Subcutaneous abdominal adipose tissue (tissue), 5 donors: ENCODE measurements around the gene AEBP1.

Experiments used
- H3K27ac ChIP-seq: one replicate; pipeline ENCODE4 v1.7.0; 2013; ENCODE audit warnings: low read depth, mild to moderate bottlenecking, inconsistent platforms, low read length, moderate library complexity
- H3K27me3 ChIP-seq, 5 donors: one replicate each; pipeline ENCODE4 v1.7.0; 2013; ENCODE audit warnings: low read length in 5 of 5, inconsistent platforms in 1 of 5; ENCODE audit not compliant: control insufficient read depth in 5 of 5, insufficient read depth in 4 of 5
- H3K36me3 ChIP-seq, 5 donors: one replicate each; pipeline ENCODE4 v1.7.0; 2013; ENCODE audit warnings: low read length in 5 of 5; ENCODE audit not compliant: control insufficient read depth in 5 of 5, insufficient read depth in 5 of 5
- H3K4me1 ChIP-seq, 5 donors: one replicate each; pipeline ENCODE4 v1.7.0; 2013; ENCODE audit warnings: low read length in 5 of 5, mild to moderate bottlenecking in 3 of 5, moderate library complexity in 1 of 5; ENCODE audit not compliant: control insufficient read depth in 5 of 5, insufficient read depth in 5 of 5
- H3K4me3 ChIP-seq, 5 donors: one replicate each; pipeline ENCODE4 v1.7.0; 2013; ENCODE audit warnings: low read length in 5 of 5, low read depth in 1 of 5
- H3K9ac ChIP-seq, 5 donors: one replicate each; pipeline ENCODE4 v1.7.0; 2013; ENCODE audit warnings: low read length in 5 of 5, mild to moderate bottlenecking in 4 of 5, moderate library complexity in 3 of 5
- H3K9me3 ChIP-seq, 5 donors: one replicate each; pipeline ENCODE4 v1.7.0; 2013; ENCODE audit warnings: low read length in 5 of 5; ENCODE audit not compliant: control insufficient read depth in 5 of 5
- donor health status: healthy.
- donor health status: healthy.
- donor health status: healthy.
- donor health status: healthy.
- donor health status: healthy.

Gene AEBP1

DNA sequence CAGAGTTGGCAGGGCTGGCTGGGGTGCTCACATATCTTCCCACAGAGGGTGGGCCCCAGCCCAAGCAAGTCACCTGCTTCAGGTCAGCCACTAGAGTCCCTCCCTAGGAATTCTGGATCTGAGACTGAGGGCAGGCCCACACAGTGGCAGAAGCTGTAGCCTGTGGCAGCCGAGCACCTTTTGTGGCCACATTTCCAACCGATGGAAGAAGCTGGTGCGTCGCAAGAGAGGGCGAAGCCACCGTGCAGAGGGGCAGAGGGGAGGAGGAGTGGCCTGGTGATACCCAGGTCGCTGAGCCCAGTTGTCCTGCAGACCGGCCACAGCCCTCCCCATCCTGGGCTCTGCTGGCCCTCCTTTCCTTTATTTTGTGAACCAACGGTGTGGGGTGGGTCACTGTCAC, 27.1 kb upstream of the AEBP1 start:
- Histone ChIP-seq H3K9ac (no peak overlapping the region), H3K4me1 (peaks cover 0 to 50% (median 30%) of the 10 kb centered on the region in 5 donors), H3K27ac (no peak overlapping the region)

GRCh38 chr7:44077681-44078091, 26.5 kb upstream of the AEBP1 start:
- Histone ChIP-seq H3K27me3 (no peaks in the 10 kb centered on the region), H3K27ac (no peak overlapping the region), H3K9ac (peak overlapping the region in 1 of 5 donors; percentile 26), H3K4me1 (peaks cover 0 to 45% (median 25%) of the 10 kb centered on the region in 5 donors), H3K36me3 (peaks cover 3 to 82% (median 75%) of the 10 kb centered on the region in 5 donors), H3K4me3 (no peak overlapping the region), H3K9me3 (no peaks in the 10 kb centered on the region)

More for the DNA sequence above, 27.1 kb upstream of the AEBP1 start:
- Histone ChIP-seq H3K9me3 (no peaks in the 10 kb centered on the region), H3K4me3 (no peak overlapping the region), H3K36me3 (peaks cover 3 to 84% (median 77%) of the 10 kb centered on the region in 5 donors), H3K27me3 (no peaks in the 10 kb centered on the region)

GRCh38 chr7:44078521-44078920, 25.6 kb upstream of the AEBP1 start:
- Histone ChIP-seq H3K9ac (no peak overlapping the region), H3K27ac (no peak overlapping the region), H3K9me3 (no peaks in the 10 kb centered on the region), H3K36me3 (peaks cover 3 to 74% (median 67%) of the 10 kb centered on the region in 5 donors), H3K27me3 (no peaks in the 10 kb centered on the region), H3K4me1 (peaks cover 0 to 43% (median 25%) of the 10 kb centered on the region in 5 donors), H3K4me3 (no peak overlapping the region)

GRCh38 chr7:44079331-44080021, 24.7 kb upstream of the AEBP1 start:
- Histone ChIP-seq H3K36me3 (peaks cover 3 to 64% (median 60%) of the 10 kb centered on the region in 5 donors), H3K4me3 (no peak overlapping the region), H3K4me1 (peaks cover 1 to 43% (median 29%) of the 10 kb centered on the region in 5 donors), H3K27ac (no peak overlapping the region), H3K9ac (no peak overlapping the region), H3K9me3 (no peaks in the 10 kb centered on the region), H3K27me3 (no peaks in the 10 kb centered on the region)

DNA sequence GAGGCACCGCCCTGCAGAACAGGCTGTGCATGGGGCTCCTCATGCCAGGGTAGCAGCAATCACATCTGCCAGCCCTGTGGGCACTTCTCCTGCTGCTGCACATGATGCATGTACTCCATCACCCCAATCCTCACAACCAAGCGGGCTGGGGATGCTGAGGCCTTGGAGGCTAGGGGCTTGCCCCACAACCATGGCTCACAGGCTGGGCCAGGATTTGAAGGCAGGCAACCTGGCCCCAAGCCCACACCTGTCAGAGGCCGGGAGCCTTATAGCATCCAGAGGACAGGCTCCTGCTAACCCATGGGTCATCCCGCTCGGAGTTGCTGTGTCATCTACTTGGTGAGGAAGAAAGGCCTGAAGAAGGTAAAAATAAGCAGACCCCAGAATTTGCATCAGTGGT, 24.0 kb upstream of the AEBP1 start:
- Histone ChIP-seq H3K9me3 (no peaks in the 10 kb centered on the region), H3K27ac (no peak overlapping the region), H3K27me3 (no peaks in the 10 kb centered on the region), H3K9ac (no peak overlapping the region), H3K36me3 (peaks cover 0 to 59% (median 57%) of the 10 kb centered on the region in 5 donors), H3K4me3 (no peak overlapping the region), H3K4me1 (peaks cover 2 to 48% (median 35%) of the 10 kb centered on the region in 5 donors)

GRCh38 chr7:44080686-44081265, 23.4 kb upstream of the AEBP1 start:
- Histone ChIP-seq H3K4me1 (peaks cover 2 to 55% (median 40%) of the 10 kb centered on the region in 5 donors), H3K27me3 (no peaks in the 10 kb centered on the region), H3K9ac (peak overlapping the region in 2 of 5 donors; percentile 35 to 60), H3K9me3 (no peaks in the 10 kb centered on the region), H3K36me3 (peaks cover 0 to 53% (median 51%) of the 10 kb centered on the region in 5 donors), H3K27ac (peak overlapping the region; percentile 69), H3K4me3 (peak overlapping the region in 2 of 5 donors; percentile 22 to 29)

DNA sequence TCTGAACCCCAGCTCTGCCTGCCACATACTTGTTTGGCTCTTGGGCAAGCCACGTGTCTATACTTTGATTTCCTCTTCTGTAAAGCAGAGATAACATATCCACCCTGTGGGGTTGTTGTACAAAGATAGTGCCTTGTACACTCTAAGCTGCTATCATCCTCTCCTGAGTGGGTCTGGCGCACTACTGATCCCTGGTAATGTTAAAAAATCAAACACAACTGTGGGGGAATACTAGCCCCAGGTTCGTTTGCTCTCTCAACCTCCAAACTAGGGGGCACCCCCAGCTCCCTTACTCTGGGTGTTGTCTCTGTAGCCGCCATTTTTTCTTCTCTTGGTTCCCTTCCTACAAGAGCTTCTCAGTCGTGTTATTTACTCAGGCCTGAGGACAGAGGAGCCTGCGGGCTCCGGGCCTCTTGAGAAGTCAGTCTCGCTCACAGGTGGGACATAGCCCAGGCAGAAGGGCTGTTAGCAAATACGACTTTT, 22.8 kb upstream of the AEBP1 start:
- Histone ChIP-seq H3K4me1 (peaks cover 2 to 53% (median 41%) of the 10 kb centered on the region in 5 donors), H3K27me3 (no peaks in the 10 kb centered on the region), H3K27ac (peak overlapping the region; percentile 69), H3K9ac (peak overlapping the region in 2 of 5 donors; percentile 35 to 60), H3K4me3 (peak overlapping the region in 4 of 5 donors; percentile 22 to 80 (median 33)), H3K36me3 (peaks cover 0 to 48% (median 45%) of the 10 kb centered on the region in 5 donors), H3K9me3 (no peaks in the 10 kb centered on the region)

DNA sequence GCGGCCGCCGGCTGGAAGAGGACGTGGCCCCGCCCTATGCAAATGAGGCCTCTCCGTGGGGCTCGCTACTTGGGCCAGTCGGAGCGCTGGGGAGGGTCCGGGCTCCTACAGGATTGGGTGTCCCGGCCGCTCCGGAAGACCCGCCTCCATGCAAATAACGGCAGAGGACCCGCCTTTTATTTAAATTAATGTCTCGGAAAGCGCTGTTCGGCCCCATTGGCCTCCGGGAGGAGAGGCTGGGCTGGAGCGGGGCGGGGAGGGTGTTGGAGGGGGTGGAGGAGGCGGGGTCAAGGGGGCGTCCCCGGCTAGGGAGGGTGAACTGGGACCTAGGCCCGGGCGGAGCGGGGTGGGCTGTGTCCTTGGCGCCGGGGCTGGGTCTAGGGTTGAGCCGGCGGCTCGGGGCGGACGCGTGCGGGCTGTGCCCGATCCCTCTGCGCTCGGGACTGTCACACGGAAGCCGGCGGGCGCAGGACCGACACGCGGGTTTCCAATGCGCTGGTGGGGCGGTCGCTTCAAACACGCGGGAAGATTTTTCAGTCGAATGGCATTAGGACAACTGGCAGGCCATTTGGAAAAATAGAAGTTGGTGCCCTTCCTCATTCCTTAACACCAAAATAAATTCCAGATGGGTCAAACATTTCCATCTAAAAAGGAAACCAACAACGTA, 21.5 kb upstream of the AEBP1 start:
- H3K9ac ChIP-seq: peak overlapping the region in 4 of 5 donors; percentile 33 to 73 (median 61)
- H3K27me3 ChIP-seq: no peaks in the 10 kb centered on the region
- H3K4me3 ChIP-seq: peak overlapping the region in 4 of 5 donors; percentile 39 to 80 (median 67)
- no peaks in the 10 kb centered on the region for H3K9me3 ChIP-seq
- peaks cover 0 to 34% (median 32%) of the 10 kb centered on the region in 5 donors for H3K36me3 ChIP-seq
- H3K4me1 ChIP-seq: peaks cover 2 to 59% (median 48%) of the 10 kb centered on the region in 5 donors
- H3K27ac ChIP-seq: peak overlapping the region; percentile 94

- H3K4me1 ChIP-seq: peaks cover 2 to 70% (median 59%) of the 10 kb centered on the region in 5 donors
- peaks cover 0 to 23% (median 20%) of the 10 kb centered on the region in 5 donors for H3K36me3 ChIP-seq
- H3K27ac ChIP-seq: peak overlapping the region; percentile 15
- no peaks in the 10 kb centered on the region for H3K9me3 ChIP-seq
- H3K27me3 ChIP-seq: no peaks in the 10 kb centered on the region
- no peak overlapping the region for H3K4me3 ChIP-seq
- H3K9ac ChIP-seq: peak overlapping the region in 1 of 5 donors; percentile 34
Observed at GRCh38 chr7:44083796-44084195, 20.3 kb upstream of the AEBP1 start.
